HG02981 (cell line): ENCODE results near the gene HPN.
A peak's percentile ranks its signal among the peaks of the same experiment; 100 is the strongest.

ENCODE experiments used
- ATAC-seq: cut with Tn5 transposase; IDR thresholded peaks from one replicate; pipeline ENCODE4 v1.9.1; 2021; ENCODE audit warnings: mild to moderate bottlenecking, moderate library complexity; ENCODE audit not compliant: unreplicated experiment

HPN gene

DNA sequence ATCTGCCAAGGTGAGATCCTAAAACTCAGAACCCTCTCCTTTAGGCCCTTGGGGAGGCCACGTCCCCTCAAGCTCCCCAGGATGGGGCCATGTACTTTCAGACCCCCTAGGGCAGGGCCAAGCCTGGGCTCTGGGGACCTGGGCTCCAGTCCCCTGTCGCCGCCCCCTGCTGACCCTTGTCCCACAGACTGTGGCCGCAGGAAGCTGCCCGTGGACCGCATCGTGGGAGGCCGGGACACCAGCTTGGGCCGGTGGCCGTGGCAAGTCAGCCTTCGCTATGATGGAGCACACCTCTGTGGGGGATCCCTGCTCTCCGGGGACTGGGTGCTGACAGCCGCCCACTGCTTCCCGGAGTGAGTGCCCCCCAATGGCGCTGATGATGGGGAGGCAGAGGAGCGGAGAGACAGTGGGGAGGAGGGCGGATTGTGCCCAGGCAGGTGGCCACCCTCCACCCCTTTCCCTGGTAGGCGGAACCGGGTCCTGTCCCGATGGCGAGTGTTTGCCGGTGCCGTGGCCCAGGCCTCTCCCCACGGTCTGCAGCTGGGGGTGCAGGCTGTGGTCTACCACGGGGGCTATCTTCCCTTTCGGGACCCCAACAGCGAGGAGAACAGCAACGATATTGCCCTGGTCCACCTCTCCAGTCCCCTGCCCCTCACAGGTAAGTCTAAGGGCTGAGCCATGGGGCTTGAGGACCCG, 18.8 kb downstream of the HPN start:
- no peak for ATAC-seq

- no peak for ATAC-seq
These were observed 20.3 kb downstream of the HPN start for GRCh38 chr19:35061583-35062373.

DNA sequence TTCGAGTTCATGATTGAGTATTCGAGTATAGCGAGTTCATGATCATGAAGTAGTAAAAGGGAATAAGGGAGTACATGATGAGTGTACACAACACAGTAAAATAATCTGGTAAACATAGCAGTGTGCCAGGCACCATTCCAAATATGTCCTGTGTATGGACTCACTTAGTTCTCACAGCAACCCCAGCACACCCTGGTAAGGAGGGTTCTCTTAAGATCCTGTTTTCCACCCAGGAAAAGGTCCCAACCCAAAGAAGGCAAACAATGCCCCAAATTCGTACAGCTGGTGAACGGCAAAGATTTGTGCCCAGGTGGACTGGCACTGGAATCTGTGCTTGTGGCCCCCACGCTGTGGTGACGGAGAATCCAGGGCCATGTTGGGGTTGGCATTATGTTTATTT, 21.4 kb downstream of the HPN start:
- ATAC-seq: no peak

DNA sequence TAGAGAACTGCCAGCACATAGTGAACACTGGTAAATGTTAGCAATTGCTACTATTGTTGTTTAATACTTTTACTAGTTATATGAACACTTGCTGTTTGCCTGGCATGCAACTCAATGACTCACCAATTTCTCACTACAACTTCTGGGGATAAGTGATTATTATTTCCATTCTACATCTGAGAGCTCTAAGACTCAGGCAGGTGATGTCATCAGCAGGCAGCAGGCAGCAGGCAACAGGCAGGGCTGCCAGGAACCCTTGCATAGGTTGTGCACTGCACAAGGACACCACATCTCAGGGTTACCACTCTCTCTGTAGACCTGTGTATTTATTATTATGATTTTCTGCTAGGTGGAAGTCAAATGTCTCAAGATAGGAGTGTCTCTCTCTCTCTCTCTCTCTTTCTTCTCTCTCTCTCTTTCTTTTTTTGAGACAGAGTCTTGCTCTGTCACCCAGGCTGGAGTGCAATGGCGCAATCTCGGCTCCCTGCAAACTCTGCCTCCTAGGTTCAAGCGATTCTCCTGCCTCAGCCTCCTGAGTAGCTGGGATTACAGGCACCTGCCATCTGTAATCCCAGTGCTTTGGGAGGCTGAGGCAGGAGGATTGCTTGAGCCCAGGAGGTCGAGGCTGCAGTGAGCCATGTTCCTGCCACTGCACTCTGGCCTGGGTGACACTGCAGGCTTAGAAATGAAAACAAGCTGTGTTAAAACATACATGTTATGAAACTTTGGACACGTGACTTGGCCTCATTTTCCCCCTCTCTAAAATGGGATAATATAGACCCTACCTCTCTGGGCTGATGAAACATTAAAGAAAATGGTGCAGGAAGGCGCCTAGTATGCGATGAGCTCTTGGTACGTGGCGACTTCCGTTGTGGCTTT, 22.7 kb downstream of the HPN start:
- ATAC-seq: no peak

DNA sequence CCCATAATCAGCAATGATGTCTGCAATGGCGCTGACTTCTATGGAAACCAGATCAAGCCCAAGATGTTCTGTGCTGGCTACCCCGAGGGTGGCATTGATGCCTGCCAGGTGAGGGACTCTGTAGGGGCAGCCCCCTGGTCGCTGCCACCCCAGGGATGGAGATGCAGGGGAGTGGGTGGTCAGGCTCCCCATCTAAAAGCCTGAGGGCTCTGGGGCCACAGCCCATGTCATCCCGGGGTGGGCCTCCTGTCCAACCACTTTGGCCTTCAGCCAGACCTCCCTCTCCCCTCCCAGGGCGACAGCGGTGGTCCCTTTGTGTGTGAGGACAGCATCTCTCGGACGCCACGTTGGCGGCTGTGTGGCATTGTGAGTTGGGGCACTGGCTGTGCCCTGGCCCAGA, 24.1 kb downstream of the HPN start:
- no peak for ATAC-seq

- no peak for ATAC-seq
These were observed 24.6 kb downstream of the HPN start for GRCh38 chr19:35066121-35066520.

DNA sequence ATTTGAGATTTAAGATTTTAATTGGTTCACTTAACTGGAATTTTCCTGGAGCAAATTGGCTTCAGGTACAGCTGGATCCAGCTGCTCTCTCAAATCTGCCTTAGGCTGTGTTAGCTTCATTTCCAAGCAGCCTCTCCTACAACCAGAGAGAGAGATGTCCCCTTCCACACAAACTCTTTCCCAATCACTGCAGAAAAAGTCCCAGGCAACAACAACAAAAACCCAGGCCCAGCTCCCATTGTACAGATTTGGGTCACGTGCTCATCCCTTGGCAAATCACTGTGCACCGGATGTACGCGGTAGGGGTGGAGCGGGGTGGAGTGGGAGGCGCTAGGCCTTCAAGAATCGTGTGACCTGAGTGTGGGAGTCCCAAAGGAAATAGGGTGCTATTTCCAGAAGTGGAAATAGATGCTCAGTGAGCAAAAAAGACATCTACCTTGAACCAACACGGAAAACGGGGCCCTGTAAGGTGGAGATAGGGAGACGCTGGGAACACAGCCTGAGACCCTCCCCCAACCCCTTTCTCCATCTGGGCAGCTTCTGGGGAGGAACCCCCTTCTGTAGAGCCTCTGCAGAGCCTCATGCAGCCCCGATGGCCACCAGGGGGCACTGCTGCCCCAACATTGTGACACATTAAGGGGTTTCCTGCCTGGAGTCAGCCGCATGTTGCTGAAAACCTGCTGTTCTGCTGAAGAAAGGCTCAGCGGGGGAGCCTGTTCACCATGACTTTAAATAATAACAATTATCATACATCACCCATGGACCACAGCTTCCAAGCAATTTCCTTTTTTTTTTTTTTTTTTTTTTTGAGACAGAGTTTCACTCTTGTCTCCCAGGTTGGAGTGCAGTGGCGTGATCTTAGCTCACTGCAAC, 25.4 kb downstream of the HPN start:
- peak; percentile 64 for ATAC-seq

DNA sequence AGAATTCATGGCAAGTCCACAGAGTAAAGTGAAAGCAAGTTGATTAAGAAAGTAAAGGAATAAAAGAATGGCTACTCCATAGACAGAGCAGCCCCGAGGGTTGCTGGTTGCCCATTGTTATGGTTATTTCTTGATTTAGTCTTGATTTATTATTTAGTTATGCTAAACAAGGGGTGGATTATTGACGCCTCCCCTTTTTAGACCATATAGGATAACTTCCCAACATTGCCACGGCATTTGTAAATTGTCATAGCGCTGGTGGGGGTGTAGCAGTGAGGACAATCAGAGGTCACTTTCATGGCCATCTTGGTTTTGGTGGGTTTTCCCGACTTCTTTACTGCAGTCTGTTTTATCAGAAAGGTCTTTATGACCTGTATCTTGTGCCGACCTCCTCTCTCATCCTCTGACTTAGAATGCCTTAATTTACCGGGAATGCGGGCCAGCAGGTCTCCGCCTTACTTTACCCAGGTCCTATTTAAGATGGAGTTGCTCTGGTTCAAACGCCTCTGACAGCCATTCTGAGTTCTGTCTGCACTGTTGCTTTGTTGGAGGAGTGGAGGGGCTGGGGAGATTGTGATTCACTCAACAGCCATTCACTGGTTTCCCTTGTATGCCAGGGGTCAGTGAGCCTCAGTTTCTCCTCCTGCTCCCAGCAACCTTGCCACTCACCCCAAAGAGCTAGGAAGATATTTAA, 27.6 kb downstream of the HPN start:
- ATAC-seq: no peak

- ATAC-seq: no peak
These were observed 28.2 kb downstream of the HPN start for GRCh38 chr19:35069696-35070095.

DNA sequence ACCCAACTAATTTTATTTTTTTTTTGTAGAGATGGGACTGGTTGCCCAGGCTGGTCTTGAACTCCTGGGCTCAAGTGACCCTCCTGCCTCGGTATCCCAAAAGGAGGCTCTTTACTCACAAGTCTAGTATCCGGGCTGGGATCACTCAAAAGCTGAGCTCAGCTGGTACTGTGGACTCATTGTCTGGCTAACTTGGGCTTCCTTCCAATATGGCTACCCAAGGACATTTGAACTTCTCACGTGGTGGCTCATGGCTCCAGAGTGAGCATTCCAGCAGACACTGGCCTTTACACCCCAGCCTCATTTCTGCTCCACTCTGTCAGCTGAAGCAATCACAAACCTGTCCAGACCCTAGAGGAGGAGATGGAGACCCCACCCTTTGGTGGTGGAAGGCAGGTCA, 28.9 kb downstream of the HPN start:
- no peak for ATAC-seq

- no peak for ATAC-seq
These were observed 32.0 kb downstream of the HPN start for GRCh38 chr19:35073516-35073915.

DNA sequence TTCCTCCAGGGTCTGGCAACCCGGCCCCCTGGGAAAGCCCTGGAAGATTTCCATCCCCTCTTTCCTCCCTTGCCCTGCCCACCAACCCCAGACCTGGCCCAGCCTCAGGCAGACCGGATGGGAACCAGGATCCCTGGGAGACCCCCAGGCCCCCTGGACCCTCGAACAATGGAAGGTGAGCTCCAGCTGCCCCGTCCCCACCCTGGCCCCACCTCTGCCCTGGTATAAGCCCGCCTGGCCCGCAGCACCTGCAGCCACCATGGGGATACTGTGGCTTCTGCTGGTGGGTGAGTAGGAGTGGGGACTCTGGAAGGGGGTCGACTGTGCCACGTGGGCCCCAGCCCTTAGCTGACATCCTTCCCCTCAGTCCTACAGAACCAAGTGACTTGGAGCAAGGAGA, 32.4 kb downstream of the HPN start:
- ATAC-seq: no peak

DNA sequence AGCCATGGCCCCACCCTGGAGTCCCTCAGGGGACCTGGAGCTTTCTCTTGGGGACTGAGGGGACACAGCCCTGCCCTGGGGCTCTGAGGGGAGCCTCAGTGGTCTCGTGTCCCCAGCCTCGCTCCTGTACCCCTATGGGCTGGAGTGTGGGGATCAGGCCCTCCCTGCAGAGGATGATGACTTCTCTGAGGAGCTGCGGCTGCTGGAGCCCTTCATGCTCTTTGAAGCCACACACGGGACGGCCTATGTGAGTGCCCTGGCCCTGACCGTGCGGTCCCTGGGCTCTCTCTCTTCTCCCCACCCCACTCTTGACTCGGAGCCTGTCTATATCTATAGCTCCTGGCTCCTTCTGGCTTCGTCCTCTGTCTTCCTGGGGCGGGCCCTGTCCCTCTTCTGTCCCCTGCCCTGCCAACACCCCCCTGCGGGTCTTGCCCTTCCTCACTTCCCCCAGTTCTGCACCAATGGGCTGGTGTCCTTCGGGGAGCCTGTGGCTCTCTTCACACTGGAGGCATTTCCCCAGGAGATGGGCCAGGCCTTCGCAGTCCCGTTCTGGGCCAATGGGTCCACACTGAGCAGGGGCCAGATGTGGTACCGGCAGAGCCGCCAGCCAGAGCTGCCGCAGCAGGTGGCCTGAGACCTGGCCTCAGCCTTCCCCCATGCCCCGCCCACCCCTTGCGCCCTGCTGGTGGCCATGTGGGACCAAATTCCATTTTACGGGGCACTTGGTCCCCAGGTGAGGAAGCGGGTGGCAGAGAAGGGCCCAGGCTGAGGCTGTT, 33.1 kb downstream of the HPN start:
- ATAC-seq: no peak

- ATAC-seq: no peak
These were observed 33.9 kb downstream of the HPN start for GRCh38 chr19:35075202-35076025.

DNA sequence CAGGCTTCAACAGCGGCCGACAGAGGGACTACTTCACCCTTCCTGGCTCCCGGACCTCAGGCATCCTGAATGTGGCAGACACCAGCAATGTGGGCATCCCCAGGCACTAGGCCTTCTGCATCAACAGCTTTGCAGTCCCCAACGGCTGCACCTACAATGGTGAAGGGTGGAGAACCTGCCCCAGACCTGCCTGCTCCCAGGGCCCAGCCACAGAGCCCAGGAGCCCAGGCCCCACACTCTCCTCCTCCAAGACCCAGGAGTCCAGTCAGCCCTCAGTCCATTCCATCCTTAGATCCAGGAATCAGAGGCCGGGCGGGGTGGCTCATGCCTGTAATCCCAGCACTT, 34.5 kb downstream of the HPN start:
- no peak for ATAC-seq

GRCh38 chr19:35076657-35077056, 35.1 kb downstream of the HPN start:
- no peak for ATAC-seq

DNA sequence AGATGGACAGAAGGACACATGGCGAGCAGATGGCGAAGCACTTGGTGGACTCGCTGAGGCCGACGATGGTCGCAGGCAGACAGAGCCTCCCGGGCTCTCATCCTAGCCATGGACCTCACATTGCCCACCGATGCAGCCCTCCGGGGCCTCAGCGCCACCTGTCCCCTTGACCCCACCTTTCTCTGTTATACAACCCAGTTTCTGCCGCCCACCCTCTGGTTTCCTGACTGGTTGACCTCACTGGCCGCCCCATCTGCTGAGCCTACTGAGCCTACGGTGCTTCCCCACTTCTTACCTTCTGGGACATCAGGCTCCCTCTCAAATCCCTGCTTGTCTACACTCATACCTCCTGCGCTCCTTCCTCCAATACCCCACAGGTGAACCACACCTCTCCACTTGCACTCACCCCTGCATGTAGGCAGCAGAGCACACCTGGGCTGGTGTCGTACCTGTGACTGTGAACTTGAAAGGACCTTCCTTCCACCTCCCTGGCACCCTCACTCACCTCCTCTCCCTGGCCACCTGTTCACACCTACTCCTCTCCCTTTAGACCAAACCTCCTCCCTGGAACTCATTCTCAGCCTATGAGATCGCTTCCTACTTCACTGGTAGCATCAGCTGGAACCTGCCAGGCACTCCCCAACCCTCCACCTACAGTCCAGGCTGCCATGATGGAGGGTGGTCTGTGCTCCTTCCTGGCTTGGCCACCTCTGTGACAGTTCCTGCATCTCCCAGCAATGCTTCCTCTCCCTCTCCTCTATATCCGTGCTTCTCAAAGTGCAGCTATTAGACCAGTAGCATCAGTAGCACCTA, 36.1 kb downstream of the HPN start:
- ATAC-seq: no peak

DNA sequence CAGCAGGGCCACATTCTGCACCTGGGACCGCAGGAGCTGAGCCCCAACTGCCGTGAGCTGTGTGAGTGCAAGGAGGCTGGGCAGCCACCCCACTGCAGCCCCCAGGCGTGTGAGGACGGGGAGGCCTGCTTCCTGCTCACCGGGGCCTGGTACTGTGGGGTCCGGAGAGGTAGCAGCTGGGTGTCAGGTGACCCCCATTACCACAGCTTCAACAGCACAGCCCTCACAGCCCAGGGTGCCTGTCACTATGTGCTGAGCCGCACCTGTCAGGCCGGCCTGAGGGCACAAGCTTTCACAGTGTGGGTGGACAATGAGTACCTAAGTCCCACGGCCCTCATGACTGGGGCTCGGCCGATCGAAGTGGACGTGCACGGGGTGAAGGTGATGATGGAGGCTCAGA, 38.3 kb downstream of the HPN start:
- ATAC-seq: no peak
